C4-2B (cell line): Measurements from ENCODE around the gene PTPRF.

ENCODE experiments used
- H3K27ac ChIP-seq: fragments of 450-650 bp; 2 replicates; pipeline ENCODE4 v1.5.1; 2017
- ZFX ChIP-seq: fragments of 450-650 bp; IDR thresholded peaks from 2 replicates; pipeline ENCODE4 v1.6.1; 2017
- TF ChIP-seq, protein P1 (sequence below): fragments of 450-650 bp; conservative IDR thresholded peaks from 2 replicates; pipeline ENCODE4 v1.5.1; 2017; ENCODE audit warnings: mild to moderate bottlenecking

Gene PTPRF

DNA sequence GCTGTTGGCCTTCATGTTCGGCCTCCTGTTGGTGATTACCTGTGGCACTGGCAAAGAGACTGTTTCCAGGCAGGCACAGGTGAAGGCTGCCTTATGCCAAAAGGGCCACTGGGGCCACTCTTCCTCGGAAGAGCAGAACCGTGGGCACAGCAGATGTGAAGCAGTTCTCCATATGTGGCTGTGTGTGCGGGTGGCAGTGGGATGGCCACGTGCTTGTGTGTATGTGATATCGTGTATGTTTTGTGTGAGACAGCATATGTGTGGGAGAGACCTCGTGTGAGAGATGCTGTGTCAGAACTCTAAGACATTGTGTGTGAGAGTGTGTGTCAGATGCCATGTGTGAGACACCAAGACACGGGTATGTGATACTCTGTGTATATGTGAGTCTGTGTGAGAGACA, 65.9 kb downstream of the PTPRF start:
- TF ChIP-seq, protein P1, sequence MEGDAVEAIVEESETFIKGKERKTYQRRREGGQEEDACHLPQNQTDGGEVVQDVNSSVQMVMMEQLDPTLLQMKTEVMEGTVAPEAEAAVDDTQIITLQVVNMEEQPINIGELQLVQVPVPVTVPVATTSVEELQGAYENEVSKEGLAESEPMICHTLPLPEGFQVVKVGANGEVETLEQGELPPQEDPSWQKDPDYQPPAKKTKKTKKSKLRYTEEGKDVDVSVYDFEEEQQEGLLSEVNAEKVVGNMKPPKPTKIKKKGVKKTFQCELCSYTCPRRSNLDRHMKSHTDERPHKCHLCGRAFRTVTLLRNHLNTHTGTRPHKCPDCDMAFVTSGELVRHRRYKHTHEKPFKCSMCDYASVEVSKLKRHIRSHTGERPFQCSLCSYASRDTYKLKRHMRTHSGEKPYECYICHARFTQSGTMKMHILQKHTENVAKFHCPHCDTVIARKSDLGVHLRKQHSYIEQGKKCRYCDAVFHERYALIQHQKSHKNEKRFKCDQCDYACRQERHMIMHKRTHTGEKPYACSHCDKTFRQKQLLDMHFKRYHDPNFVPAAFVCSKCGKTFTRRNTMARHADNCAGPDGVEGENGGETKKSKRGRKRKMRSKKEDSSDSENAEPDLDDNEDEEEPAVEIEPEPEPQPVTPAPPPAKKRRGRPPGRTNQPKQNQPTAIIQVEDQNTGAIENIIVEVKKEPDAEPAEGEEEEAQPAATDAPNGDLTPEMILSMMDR, result no peak
- TF ChIP-seq ZFX, result no peak
- no peak overlapping the region for H3K27ac ChIP-seq

DNA sequence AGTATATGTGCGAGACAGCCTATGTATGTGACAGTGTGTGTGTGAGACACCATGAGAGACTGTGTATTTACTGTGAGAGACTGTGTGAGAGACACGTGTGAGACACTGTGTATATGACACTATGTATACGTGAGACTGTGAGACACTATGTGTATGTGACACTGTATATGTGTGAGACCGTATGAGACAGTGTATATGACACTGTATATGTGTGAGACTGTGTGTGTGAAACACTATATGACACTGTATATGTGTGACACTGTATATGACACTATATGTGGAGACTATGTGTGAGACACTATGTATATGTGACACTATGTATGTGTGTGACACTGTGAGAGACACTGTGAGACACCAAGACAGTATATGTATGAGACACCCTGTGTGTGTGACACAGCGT, 66.3 kb downstream of the PTPRF start:
- no peak for TF ChIP-seq ZFX
- TF ChIP-seq, protein P1, result no peak
- no peak overlapping the region for H3K27ac ChIP-seq

- TF ChIP-seq, protein P1, result no peak
- no peak overlapping the region for H3K27ac ChIP-seq
These were observed 67.0 kb downstream of the PTPRF start for GRCh38 chr1:43597721-43598120.

GRCh38 chr1:43598622-43599021, 67.9 kb downstream of the PTPRF start:
- no peak overlapping the region for H3K27ac ChIP-seq
- TF ChIP-seq, protein P1, result no peak

DNA sequence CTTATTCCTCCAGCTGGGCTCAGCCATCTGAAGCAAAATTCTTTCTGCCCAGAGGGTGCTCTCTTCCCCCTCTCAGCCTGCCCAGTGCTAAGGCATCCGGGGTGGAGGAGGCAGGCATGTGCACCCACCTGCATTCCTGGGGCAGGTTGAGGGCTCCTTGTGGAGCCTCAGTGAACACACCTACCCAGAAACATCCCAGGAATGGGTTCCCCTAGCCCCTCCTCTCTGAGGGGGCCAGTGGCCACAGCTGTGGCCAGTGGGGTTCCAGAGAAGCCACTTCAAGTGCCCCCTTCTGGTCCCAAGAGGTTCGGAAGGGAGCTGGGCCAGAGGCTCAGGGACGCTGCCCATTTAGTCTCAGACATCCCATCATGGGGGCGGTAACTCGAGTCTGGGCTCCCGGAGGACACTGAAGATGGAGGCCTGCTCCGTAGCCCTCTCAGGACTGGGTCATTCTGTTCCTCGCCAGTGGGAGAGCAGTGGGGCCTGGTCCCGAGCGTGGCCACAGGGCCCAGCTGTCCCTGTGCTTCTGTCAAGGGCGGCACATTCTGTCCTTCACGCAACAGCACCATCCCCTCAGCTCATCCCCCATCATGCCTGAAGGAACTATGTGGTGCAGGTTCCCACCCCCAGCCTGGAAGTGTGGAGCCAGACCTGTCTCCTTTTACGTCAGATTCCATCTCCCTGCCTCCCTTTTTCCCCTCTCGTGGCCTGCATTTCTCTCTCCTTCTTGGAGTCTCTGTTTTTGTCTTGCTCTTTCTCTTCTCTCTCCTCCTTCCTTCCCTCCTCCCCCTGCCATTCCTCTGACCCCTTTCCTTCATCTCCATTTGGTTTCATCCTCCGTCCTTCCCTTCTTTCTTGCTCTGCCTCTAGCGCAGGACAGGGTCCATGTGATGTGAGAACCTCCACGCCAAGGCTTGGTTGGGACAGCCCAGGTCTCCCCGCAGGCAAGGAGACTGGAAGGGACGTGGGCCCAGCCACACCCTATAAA, 69.6 kb downstream of the PTPRF start:
- TF ChIP-seq, protein P1, result no peak
- TF ChIP-seq ZFX, result no peak

DNA sequence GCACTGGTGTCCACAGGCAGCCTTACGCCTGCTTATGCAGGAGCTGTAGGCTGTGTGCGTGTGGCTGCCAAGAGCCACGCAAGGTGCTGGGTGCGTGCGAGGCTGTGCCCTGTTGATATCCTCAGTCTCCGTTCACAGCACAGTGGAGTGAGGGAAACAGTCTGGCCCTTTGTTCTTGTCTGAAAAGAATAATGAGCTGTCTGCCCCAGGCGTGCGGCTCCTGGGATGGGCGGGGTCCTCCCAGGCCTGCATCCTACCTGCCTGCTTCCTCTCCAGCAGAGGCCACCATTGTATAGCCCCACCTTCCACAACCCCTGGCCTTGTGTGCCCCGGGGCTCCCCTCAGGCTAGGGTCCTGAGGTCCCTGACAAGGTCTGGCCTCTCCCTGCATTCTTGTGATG, 72.3 kb downstream of the PTPRF start:
- TF ChIP-seq ZFX, result no peak
- TF ChIP-seq, protein P1, result no peak
- H3K27ac ChIP-seq, result no peak overlapping the region

More for the DNA sequence above, 69.6 kb downstream of the PTPRF start:
- H3K27ac ChIP-seq, result no peak overlapping the region

DNA sequence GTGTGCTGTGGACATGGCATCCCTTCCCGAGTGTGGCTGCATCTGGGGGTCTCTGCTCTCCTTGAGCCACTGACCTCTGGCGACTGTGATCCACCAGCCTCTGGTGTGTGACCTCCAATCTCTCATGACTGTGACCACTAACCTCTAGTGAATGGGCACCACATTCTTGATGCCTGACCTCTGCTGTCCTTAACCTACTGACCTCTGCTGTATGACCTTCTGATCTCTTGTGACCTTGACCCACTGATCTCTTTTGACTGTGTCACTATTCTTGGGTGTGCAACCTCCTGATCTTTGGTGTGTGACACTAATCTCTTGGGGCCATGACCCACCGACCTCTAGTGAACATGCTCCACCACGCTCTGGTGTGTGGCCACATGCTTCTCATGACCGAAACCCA, 73.5 kb downstream of the PTPRF start:
- H3K27ac ChIP-seq, result no peak overlapping the region
- no peak for TF ChIP-seq ZFX
- TF ChIP-seq, protein P1, result no peak
